HG02981 (cell line): ENCODE data around the gene UBE2L3.
A peak's percentile ranks its signal among the peaks of the same experiment; 100 is the strongest.
"Not testable (repeated sequence)": the region's sequence is repeated elsewhere in the genome, so short reads cannot be mapped to it uniquely, and the experiment has no call there.

Experiments
- ATAC-seq: cut with Tn5 transposase; IDR thresholded peaks from one replicate; pipeline ENCODE4 v1.9.1; 2021; ENCODE audit warnings: mild to moderate bottlenecking, moderate library complexity; ENCODE audit not compliant: unreplicated experiment

The UBE2L3 gene

DNA sequence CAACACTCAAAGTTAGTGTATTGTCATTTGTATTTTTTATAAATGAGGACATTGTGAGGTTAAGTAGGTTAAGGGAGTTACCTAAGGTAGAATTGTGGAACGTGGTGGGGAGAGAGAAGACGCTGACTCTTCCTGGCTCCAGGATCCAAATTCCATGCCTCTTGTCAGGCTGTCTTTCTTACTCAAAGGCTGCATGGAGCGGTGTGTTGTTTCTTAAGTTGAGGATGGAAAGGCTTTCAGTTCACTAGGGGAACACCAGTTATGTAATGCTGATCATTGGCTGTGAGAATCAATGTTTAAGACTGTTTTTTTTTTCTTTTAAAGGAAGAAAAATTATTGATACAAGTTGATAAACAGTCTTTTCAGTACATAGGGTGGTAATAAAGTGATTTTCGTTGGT lies 2.9 kb downstream of the UBE2L3 start:
- no peak for ATAC-seq

DNA sequence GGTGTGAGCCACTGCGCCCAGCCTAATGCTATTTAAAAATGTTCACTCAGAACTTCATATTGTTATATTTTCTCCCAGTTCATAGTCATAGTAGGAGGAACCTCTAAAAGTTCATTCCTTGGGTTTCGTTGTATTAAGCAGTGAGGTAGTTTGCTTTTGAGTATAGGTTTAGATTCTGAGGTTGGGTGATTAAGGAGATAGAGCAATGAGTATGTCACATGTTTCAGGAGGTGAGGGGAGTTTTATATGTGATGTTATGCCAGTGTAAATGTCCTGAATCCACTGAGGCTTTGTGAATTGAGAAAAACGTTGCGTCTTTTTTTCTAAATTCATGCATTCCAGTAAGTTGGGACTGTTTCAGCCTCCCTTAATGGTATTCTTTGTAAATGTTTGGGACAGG lies 4.2 kb downstream of the UBE2L3 start:
- no peak for ATAC-seq

DNA sequence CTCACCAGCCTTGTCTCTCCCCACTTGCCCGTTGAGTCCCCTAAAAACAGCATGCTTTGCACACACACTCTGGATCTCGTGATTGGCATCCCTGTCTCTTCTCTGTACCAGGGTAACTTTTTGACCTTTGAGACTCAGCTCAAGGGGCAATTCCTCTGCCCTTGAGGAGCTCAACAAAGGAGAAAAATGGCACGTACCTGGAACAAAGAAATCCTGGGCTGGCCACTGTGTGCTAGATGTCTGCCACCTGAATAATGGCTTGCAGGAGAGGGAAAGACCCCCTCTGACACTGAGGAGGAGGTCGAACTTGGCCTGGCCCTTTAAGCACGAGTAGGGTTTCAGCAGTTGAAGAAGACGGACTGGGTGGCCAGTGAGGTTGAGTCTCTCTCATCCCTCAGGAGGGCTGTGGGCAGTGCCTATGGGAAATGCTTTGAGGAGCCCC lies 5.8 kb downstream of the UBE2L3 start:
- no peak for ATAC-seq

DNA sequence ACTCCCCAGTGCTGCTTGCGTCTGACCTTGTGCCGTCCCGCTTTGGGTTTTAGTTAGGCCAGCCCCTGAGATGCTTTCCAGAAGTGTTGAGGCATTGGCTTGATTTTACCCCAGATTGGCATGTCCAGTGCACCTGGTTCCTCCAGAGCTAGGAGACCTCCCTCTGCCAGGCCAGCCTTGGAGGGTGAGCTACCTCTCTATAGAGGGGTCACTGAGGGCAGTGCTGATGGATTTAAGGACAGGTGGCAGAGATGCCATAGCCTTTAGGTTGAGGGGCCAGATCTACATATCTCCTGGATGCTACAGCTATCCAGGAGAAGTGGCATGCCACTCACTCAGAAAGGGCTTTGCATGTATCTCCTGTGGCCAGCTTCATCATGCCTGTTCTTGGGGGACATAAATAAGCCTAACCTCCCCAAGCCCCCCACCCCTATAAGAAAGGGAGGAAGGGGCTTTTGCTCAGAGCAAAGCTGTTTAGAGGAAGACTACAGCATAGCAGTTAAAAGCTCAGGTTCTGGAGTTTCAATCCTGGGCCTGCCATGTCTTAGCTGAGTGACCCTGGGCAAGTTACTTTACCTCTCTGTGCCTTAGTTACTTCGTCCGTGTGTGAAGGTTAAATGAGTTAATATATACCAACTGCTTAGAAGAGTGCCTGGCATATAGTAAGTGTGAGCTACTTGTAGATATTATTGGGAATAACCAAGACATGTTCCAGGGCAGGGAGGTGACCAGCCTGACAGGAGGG lies 6.4 kb downstream of the UBE2L3 start:
- no peak for ATAC-seq

DNA sequence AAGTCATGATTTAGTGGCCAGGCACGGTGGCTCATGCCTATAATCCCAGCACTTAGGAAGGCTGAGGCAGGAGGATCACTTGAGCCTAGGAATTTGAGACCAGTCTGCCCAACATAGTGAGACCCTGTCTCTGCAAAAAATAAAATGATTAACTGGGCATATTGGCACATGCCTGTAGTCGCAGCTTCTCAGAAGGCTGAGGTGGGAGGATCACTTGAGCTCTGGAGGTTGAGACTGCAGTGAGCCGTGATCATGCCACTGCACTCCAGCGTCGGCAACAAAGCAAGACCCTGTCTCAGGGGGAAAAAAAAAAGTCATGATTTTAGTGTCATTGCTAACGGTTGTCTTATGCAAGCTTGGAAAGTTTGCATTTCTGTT lies 11.9 kb downstream of the UBE2L3 start:
- ATAC-seq: no peak

DNA sequence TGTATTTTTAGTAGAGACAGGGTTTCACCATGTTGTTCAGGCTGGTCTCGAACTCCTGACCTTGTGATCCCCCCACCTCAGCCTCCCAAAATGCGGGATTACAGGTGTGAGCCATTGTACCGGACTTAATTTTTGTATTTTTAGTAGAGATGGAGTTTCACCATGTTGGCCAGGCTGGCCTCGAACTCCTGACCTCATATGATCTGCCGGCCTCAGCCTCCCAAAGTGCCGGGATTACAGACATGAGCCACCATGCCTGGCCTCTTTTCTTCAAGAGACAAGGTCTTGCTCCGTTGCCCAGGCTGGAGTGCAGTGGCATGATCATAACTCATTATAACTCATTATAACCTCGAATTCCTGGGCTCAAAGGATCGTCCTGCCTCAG lies 13.1 kb downstream of the UBE2L3 start:
- ATAC-seq: not testable (repeated sequence)

DNA sequence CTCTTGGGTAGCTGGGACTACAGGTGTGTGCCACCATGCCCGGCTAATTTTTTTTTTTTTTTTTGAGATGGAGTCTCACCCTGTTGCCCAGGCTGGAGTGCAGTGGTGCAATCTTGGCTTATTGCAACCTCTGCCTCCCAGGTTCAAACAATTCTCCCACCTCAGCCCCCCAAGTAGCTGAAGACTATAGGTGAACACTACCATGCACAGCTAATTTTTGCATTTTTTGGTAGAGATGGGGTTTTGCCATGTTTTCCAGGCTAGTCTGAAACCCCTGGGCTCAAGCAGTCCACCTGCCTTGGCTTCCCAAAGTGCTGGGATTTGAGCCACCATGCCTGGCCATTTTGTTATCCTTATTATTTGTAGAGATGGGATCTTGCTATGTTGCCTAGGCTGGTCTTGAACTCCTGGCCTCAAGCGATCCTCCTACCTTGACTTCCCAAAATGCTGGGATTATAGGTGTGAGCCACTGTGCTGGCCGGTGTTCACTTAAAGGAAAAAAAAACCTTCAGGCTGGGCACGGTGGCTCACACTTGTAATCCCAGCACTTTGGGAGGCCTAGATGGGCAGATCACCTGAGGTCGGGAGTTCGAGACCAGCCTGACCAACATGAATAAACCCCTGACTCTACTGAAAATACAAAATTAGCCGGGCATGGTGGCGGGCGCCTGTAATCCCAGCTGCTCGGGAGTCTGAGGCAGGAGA lies 13.6 kb downstream of the UBE2L3 start:
- ATAC-seq: not testable (repeated sequence)

DNA sequence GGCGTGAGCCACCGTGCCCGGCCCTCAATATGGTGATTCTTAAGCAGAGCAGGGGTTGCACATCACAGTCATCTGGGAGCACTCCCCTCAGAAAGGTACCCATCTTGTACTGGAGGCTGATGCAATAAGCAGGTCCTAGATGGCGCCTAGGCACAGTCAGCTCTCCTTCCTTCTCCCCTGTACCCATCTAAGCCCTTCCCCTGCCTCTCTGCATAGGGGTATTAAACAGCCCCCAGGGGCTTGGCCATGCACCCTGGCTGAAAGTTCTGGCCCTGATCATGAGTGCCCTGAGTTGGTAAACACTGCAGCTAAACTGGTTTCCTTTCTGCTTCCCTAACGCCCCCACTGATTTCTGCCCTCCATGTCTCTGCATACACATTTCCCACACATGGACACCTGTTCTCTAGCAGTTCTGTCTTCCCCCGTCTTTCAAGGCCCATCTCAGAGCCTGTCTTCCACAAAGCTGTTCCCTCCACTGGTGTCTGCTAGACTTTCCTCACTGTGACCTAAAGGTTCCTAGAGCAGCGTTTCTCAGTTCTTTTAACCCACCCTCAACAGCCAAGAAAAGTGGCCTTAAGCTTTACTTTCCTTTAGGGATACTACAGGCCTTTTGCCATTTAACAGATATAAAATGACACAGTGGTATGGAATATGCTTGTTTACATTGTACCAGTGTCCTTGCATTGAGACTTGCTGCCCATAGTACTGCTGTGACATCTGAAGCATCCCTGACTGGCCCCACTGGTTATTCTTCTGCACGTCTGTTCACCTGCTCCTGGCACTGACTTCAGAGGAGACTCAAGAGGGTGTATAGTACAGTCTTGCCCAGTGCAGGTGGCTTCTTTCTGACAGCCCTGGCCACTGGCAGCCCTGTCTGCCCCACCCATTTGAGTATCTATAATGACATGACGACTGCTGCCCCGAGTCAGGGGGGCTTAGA lies 15.6 kb downstream of the UBE2L3 start:
- no peak for ATAC-seq

DNA sequence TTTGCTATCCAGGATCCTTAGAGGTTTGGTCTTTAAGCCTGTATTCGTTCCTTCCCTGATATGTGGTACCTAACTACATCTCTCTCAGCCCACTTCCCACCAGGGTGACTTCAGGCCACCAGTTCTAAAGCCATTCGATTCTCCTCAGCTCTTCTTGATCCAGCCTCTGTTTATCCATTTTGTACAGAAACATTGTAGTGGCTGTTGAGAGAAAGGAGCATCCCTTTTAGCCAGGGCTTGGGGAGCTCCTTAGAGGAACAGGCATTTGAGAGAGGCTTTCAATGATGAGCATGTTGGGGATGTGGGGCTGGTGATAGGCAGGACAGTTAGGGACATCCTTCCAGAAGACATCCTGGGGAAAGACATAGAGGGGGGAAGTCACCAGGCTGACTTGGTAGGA lies 17.9 kb downstream of the UBE2L3 start:
- no peak for ATAC-seq

DNA sequence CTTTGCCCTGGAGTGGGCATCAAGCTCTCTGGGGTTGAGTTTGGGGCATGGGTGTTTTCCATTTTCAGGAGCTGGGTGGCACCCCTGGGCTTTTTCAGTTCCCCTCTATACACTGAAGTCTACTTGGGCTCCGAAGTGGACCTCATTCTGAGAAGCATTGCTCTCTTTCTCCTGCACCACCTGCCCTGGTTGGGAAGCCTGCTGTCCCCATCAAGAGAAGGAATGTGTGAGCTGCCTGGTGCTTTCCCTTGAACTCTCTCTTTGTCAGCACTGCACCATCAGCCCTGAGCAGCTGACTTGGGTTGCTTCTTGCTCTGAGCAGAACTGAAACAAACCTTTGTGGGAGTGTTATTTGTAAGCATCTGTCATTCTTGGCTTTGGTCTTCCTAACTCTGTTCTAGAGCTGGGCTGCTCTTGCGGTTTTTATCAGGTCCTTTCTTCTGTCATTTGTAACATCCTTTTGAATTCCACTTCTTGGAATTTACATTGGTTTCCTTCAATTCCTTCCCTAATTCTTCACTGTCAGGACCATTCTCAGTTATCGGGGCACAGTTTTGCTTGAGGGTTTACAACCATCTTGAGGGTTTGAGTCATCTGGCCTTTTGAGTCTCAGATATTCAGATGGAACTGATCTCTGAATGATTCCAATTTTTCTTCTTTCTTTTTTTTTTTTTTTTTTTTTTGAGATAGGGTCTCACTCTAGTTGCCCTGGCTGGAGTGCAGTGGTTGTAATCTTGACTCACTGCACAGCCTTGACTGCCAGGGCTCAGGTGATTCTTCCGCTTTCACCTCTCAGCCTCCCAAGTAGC lies 20.5 kb downstream of the UBE2L3 start:
- peak; percentile 87 for ATAC-seq

DNA sequence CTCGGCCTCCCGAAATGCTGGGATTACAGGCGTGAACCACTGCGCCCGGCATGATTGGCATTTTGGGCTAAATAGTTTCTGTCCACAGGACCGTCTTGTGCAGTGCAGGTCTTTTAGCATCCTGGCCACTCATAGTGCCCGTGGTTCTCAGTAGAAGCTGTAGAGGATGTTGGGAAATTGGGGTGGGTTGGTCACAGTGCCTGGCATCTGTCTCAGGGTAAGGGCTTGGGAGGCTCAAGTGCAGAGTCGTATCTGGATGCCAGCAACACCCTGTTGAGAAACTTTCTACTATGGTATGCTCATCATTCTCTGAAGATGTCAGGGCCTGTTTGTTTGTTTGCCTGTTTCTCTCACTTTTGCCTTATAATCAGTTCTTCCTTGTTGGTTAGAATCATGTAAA lies 21.9 kb downstream of the UBE2L3 start:
- no peak for ATAC-seq

DNA sequence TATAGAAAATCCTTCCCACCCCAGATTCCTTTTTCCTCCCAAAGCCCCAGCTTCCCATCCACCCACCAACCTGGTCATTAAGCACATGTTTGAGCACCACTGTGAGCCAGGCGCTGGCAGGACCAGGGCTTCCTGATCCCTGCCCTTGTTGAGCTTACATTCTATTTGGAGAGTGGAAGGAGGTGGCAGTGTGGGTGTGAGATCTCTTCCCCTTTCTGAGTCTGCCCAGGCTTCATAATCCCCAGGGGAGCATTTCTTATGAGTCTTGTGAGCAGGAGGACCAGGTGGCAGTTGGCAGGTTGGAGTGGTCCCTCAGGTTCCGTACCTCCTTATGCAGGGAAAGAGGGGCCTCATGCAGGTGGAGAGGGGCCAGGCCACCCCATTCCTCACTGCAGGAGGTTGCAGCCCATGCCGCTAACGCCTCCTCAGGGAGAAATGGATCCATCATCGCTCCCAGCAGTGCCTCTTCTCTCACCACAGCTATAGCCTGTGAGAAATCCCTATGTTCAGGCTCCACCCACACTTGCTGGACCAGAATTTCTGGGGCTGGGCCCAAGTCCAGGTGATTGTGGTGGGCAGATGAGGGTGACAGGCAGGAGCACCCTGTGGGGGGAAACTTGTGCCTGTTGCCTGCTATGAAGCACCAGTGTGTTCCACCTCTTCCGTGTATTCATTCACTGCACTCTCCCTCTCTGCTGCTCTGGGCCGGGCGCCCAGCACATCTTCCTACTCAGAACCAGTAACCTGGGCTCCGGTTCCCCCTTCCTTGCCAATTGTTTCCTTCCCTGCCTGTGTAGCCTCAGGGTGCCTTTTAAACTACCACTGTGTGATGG lies 23.5 kb downstream of the UBE2L3 start:
- ATAC-seq: no peak

DNA sequence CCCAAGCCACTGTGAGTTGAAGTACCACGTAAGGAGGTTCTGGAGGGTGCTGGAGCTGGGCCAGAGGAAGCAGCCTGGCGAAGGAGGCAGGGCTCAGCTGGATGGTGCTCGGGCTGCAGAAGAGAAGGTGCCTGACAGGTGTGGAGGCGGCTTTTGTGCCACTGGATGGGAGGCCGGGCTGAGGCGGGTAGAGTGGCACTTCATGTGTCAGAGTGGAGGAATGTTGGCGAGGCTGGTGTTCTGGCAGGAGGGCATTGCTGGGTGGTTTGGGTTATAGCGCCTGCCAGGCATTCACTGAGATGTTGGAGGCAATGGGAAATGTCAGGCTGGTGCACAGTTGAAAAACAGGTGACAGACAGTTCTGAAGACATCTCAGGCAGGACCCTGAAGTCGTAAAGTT lies 24.2 kb downstream of the UBE2L3 start:
- no peak for ATAC-seq

DNA sequence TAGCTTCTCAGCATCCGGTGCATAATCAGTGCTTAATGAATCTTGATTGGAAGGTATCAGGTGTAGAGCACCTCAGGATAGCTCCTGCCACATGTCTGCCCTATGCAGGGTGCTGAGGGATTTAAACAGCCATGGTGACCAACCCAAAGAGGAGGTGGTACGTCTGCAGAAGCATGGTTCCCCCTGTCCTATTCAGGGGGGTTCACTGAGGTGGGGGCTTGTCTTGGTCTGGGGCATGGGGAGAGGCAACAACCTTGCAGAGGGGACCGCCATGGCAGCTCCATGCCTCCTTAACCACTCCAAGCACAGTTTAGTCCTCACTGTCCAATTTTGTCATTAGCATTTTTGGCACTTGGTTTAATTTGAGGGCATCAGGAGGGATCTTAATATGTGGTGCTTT lies 24.9 kb downstream of the UBE2L3 start:
- no peak for ATAC-seq

DNA sequence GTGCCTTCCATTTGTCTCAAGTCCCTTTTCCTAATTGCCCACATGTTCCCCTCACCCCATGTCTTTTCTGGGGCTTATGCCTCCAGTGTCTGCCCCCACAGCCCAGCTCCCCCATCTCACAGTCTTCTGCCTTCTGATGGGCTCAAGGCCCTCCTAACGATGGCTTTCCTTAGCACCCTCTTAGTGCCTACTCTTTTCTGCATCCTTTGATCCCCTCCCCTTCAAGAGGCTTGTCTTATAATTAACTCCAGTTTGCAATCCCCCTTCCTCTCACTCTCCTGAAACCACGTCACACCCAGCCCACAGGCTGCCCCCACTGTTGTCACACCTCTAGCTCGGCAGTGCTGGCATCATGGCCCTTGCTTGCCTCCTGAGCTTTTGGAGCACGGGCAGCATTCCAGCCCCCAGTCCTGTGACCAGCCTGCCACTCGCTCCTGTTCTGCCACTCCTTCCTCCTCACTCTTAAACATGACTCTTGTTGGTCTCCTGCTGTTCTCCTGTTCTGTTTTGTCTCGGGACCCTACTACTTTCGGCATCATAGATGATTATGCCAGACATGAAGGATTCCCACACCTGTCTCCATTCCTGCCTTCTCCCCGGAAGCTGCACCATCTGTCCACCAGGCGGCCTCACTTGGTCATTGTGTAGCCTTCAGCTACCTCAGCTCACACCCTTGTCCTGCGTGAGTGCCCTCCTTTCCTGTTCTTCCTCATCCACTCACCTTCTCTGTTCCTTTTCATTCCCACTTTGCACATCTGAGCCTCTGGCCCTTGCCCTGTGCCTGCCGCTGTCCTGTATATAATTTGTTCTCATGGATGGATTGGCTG lies 26.1 kb downstream of the UBE2L3 start:
- no peak for ATAC-seq

DNA sequence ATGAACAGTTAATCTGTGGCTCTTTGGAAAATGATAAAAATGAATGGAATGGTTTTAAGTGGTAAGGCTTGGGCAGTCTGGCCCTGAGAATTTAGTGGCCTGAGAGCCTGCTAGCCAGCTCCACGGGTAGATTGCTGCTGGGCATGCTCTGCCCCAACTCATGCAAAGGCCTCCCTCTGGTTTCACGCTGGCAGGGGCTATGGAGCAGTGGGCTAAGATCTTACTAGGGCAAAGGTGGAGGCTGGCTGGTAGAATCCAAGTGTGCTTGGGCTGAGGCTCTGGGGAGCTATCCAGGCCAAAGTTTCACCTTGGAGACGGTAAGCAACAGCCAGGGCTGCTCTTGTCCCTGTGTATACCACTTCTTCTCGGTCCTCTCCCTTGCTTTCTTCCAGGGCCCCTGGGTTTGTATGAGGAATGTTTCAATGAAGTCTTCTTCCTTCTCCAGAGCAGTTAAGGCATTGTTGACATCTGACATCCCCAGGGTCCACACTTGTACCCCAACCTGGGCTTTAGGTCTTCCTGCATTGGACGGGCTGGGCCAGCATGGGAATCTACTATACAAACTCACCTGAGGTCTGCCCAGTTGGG lies 27.4 kb downstream of the UBE2L3 start:
- no peak for ATAC-seq

DNA sequence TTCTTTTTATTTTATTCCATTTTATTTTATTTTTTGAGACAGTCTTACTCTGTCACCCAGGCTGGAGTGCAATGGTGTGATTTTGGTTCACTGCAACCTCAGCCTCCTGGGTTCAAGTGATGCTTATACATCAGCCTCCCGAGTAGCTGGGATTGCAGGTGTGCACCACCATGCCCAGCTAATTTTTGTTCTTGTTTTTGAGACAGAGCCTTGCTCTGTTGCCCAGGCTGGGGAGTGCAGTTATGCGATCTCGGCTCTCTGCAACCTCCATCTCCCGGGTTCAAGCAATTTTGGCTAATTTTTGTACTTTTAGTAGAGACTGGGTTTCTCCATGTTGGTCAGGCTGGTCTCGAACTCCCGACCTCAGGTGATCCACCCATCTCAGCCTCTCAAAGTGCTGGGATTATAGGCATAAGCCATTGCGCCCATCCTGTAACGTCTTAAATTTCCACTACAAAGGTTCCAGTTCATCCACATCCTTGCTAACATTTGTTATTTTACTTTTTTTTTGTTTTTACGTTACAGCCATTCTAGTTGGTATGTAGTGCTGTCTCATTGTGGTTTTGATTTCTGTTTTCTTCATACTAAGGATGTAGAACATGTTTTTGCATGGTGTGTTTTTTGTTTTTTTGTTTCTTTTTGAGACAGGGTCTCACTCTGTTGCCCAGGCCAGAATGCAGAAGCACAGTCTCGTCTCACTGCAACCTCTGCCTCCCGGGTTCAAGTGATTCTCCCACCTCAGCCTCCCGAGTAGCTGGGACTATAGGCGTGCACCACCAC lies 29.0 kb downstream of the UBE2L3 start:
- not testable (repeated sequence) for ATAC-seq

DNA sequence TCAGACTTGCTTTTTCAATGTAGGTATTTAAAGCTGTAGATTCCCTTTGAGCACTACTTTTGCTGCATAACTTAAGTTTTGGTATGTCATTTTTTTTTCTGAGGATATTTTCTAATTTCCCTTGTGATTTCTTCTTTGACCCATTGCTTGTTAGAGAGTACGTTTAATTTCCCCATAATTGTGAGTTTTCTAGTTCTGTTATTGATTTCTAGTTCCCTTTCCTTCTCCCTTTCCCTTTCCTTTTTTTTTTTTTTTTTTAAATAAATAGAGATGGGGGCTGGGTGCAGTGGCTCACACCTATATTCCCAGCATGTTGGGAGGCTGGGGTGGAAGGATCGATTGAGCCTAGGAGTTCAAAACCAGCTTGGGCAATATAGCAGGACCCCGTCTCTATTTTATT lies 30.8 kb downstream of the UBE2L3 start:
- no peak for ATAC-seq
